ENCODE results near the gene LARP1.
A peak's percentile ranks its signal among the peaks of the same experiment; 100 is the strongest.

Gene LARP1

DNA sequence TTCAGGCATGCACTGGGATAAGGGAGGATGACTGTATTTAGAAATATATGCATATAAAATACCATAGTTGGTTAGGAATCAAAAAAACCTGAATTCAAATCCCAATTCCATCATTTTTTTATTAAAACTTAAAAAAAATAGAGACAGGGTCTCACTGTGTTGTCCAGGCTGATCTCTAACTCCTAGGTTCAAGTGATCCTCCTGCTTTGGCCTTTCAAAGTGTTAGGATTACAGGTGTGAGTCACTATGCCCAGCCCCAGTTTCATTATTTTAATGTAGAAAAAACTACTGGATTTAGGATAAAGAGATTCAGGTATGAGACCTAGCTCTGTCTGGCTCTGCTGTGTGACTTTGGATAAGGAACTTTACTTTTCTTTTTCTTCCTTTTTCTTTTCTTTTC, 3.3 kb upstream of the LARP1 start:
- H3K4me3 ChIP-seq (ENCODE audit: low read depth, low read length) = no peak overlapping the region
- TF ChIP-seq MYC (IDR thresholded peaks at IDR 0.05; ENCODE audit: low read depth, low read length) = no peak
- TF ChIP-seq, protein P1, sequence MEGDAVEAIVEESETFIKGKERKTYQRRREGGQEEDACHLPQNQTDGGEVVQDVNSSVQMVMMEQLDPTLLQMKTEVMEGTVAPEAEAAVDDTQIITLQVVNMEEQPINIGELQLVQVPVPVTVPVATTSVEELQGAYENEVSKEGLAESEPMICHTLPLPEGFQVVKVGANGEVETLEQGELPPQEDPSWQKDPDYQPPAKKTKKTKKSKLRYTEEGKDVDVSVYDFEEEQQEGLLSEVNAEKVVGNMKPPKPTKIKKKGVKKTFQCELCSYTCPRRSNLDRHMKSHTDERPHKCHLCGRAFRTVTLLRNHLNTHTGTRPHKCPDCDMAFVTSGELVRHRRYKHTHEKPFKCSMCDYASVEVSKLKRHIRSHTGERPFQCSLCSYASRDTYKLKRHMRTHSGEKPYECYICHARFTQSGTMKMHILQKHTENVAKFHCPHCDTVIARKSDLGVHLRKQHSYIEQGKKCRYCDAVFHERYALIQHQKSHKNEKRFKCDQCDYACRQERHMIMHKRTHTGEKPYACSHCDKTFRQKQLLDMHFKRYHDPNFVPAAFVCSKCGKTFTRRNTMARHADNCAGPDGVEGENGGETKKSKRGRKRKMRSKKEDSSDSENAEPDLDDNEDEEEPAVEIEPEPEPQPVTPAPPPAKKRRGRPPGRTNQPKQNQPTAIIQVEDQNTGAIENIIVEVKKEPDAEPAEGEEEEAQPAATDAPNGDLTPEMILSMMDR (IDR thresholded peaks at IDR 0.05; ENCODE audit: low read depth, low read length) = no peak
- no peak for TF ChIP-seq POLR2A (IDR thresholded peaks at IDR 0.05; ENCODE audit: extremely low read depth, insufficient read length)
- TF ChIP-seq, protein P2, sequence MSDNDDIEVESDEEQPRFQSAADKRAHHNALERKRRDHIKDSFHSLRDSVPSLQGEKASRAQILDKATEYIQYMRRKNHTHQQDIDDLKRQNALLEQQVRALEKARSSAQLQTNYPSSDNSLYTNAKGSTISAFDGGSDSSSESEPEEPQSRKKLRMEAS (IDR thresholded peaks at IDR 0.05; ENCODE audit: low read depth, low read length) = no peak
- no peak for DNase-seq (ENCODE audit: low read depth)

DNA sequence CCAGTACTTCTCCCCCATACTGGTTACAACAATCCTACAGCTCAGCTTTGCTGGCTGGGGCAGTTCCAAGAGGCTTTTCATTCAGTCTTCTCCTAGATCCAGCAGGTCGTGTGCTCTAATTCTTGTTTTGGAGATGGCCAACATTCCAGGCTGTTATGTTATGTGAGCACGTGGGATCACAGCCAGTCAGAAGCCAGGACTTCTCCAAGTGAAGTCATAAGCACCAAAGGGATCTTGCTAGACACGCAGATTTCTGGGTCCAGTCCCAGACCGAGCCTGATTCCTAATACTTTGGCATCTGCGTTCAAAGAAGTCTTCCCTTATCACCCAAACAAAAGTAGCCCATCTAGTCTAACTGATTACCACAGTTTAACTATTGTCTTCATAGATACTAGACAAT, 1.4 kb upstream of the LARP1 start:
- DNase-seq (ENCODE audit: low read depth) = peak; percentile 40
- peak overlapping the region; percentile 77 for H3K4me3 ChIP-seq (ENCODE audit: low read depth, low read length)
- TF ChIP-seq MYC (IDR thresholded peaks at IDR 0.05; ENCODE audit: low read depth, low read length) = no peak
- TF ChIP-seq, protein P2 (IDR thresholded peaks at IDR 0.05; ENCODE audit: low read depth, low read length) = peak; percentile 76

DNA sequence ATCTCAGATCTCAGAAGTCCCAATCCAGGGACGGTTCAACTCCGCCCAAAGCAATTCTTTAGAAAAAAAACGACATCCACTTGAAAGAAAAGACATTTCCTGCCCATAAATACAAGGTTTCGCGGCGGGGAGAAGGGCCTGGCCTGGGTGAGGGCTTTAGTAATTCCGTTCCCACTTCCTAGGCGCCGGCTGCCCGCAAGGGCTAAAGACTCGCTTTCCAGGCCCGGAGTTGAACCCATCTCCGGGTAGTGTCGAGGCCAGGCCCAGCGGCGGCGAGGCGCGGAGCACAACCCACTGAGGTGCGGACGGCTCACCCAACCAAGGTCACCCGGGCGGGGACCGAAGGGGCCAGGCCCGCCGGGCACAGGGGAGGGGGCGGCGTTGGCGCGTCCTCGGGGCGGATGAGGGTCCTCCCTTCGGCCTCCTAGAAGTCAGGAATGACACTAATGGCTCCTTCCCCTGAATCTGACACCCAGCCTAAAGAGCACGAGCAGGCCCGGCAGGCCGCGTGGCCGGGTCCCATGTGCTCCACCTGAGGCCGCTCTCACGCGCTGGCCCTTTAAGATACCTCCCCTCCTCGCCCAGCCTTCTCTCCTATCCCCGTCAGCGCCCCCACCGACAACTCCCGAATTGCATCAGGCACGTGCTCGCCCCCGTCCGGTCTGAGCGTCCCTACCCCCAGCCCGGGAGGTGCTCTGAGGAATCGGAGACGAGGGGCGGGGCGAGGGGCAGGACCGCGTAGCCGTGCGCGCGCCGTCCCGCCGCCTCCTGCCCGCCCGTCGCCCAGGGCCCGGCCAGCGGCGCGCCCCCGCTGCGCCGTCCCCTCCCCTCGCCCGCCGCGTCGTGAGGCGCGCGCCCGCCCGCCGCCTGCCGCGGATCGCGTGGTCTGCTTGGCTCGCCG, 467 bp upstream of the LARP1 start:
- peak; percentile 99 for DNase-seq (ENCODE audit: low read depth)
- H3K4me3 ChIP-seq (ENCODE audit: low read depth, low read length) = peak overlapping the region; percentile 77
- TF ChIP-seq POLR2A (IDR thresholded peaks at IDR 0.05; ENCODE audit: extremely low read depth, insufficient read length) = peak; percentile 48
- TF ChIP-seq, protein P1 (IDR thresholded peaks at IDR 0.05; ENCODE audit: low read depth, low read length) = peak; percentile 15
- TF ChIP-seq, protein P2 (IDR thresholded peaks at IDR 0.05; ENCODE audit: low read depth, low read length) = peak; percentile 99
- TF ChIP-seq MYC (IDR thresholded peaks at IDR 0.05; ENCODE audit: low read depth, low read length) = peak; percentile 100

DNA sequence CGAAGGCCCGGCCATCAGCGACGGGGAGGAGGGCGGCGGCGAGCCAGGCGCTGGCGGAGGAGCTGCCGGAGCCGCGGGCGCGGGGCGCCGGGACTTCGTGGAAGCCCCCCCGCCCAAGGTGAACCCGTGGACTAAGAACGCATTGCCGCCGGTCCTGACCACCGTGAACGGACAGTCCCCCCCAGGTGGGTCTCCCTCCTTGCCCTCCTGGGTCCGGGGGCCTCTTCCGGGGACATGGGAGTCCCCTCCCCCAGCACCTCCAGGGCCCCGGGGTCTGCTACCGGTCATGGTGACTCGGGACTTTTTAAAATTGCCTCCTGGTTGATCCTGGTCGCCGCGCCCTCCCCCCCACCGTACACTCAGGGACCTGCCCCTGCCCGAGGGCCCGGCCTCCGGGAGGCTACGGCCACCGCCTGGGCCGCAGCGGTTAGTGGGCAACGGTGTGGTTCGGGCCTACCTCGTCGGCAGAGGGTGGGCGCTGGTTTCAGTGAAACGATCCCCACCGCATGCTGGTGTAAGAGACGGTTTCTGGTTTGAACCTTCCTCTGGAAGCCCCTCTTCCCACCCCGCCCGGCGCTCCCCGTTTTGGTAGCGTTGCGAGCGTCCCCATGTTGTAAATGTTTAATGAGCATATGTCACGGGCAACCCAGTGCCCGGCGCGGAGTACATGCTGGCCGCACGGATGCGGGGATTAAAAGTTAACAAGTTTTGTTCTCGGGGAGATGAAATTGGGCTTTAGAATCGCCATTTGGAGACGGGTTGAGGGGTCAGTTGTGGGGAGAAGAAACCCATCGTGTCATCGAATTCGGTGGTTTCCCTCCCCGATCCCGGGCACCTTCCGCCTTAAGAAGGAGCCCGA, 1.1 kb downstream of the LARP1 start:
- peak overlapping the region; percentile 96 for H3K4me3 ChIP-seq (ENCODE audit: low read depth, low read length)
- DNase-seq (ENCODE audit: low read depth) = peak; percentile 68
- TF ChIP-seq, protein P1 (IDR thresholded peaks at IDR 0.05; ENCODE audit: low read depth, low read length) = no peak
- TF ChIP-seq, protein P2 (IDR thresholded peaks at IDR 0.05; ENCODE audit: low read depth, low read length) = no peak
- TF ChIP-seq POLR2A (IDR thresholded peaks at IDR 0.05; ENCODE audit: extremely low read depth, insufficient read length) (no peak), MYC (IDR thresholded peaks at IDR 0.05; ENCODE audit: low read depth, low read length) (no peak)

DNA sequence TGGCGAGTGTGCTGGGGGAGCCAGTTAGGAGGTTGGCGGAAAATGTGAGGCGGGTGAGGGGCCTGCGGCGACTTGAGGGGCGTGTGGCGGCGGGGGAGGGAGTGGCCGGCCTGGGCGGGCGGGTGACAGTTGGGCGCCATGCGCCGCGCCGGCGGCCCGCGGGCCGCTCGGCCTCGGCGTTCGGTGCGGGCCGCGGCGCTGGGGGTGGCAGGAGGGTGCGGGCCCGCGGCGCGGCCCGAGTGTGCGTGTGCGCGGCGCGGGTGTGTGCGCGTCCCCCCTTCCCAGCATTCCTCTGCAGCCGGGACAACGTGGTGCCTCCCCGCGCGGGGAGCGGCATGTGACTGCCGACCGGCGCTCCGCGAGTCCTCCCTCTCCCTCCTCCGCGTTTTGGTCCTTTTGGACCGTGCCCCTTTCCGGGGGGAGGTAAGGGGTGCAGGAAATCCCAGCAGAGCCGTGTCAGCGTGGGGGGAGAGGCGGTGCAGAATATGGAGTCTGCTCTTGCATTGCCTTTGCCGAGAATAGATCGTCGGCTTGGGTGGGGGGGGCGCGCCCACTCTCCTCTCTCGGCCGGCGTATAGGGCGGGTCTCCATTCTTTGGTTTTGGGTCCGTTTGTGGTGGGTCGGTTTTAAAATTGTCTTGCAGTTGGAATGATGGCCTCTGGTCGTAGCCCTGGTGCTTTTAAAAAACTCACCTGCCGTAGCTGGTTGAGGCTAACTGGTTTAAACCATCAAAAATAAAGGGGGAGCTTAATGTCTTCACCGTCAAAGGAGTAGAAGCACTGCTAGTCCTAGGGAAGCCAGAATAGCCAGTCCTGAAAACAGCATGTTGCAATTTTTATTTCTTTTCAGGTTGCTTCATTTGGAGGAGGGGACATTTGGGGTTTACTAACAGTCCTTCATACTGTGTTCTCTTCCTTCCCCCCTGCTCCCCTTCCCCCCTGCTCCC, 2.0 kb downstream of the LARP1 start:
- H3K4me3 ChIP-seq (ENCODE audit: low read depth, low read length) = peak overlapping the region; percentile 96
- DNase-seq (ENCODE audit: low read depth) = peak; percentile 77
- TF ChIP-seq, protein P2 (IDR thresholded peaks at IDR 0.05; ENCODE audit: low read depth, low read length) = peak; percentile 26; the same call in 1 of the 2 replicates
- TF ChIP-seq, protein P1 (IDR thresholded peaks at IDR 0.05; ENCODE audit: low read depth, low read length) = no peak

Data from NB4 (cell line).